ENCODE measurements around the gene MYH16. TPM values are rescaled to one million over a fixed set of nuclear protein-coding genes. Genes with fewer than 3 reads are reported as not detected.
"Not testable (repeated sequence)": the region's sequence is repeated elsewhere in the genome, so short reads cannot be mapped to it uniquely, and the experiment has no call there.

The MYH16 gene
- total and polyA plus RNA-seq, 2 donors (not counting 1 experiment from before 2014, with no cell fraction given): not detected

GRCh38 chr7:99278180-99278579 is 5.5 kb downstream of the MYH16 start:
- no peaks in the 10 kb centered on the region for H3K9me3 Mint-ChIP-seq (ENCODE audit: insufficient read depth)
- no peak overlapping the region for H3K4me3 ChIP-seq (ENCODE audit: control extremely low read depth in 1 of 5, extremely low read depth in 1 of 5, insufficient read depth in 1 of 5, low read depth in 2 of 5, low read length in 4 of 5)
- intact Hi-C loops (cut with micrococcal nuclease): no loop called here
- TF ChIP-seq CTCF (IDR thresholded peaks at IDR 0.05) (no peak), EZH2 (IDR thresholded peaks at IDR 0.05; ENCODE audit: borderline replicate concordance, insufficient read depth, low read depth, low read length, poor library complexity, severe bottlenecking) (no peak)
- no peaks in the 10 kb centered on the region for H3K9me3 ChIP-seq (ENCODE audit: control extremely low read depth in 1 of 3, control insufficient read depth in 2 of 3, insufficient read depth in 1 of 3, low read length in 2 of 3)
- no peak overlapping the region for H3K27ac Mint-ChIP-seq
- no peak overlapping the region for H3K27ac ChIP-seq (ENCODE audit: low read length in 2 of 2)
- no peaks in the 10 kb centered on the region for H3K4me1 Mint-ChIP-seq
- H3K79me2 ChIP-seq (ENCODE audit: control insufficient read depth, insufficient read depth, low read length): no peaks in the 10 kb centered on the region
- ATAC-seq (ENCODE audit: low read depth) (no peak), DNase-seq (no peak)
- no peaks in the 10 kb centered on the region for H3K4me1 ChIP-seq (ENCODE audit: control insufficient read depth in 2 of 2, insufficient read depth in 2 of 2, low read length in 2 of 2)
- H4K20me1 ChIP-seq (ENCODE audit: control insufficient read depth, insufficient read depth, low read length, poor library complexity, severe bottlenecking): no peaks in the 10 kb centered on the region
- WGBS (ENCODE audit: insufficient coverage): 93% methylated on average over 5 of the region's 5 CpGs
- H3K4me2 ChIP-seq (replicated peaks; ENCODE audit: low read depth, low read length, poor library complexity, severe bottlenecking): no peak overlapping the region
- no peaks in the 10 kb centered on the region for H3K27me3 ChIP-seq (replicated peaks in 1 of 4; ENCODE audit: control extremely low read depth in 1 of 4, control insufficient read depth in 3 of 4, insufficient read depth in 4 of 4, low read length in 3 of 4)
- peaks cover 4% of the 10 kb centered on the region for H3K27me3 Mint-ChIP-seq
- H2AFZ ChIP-seq (ENCODE audit: insufficient read depth, low read depth, low read length, poor library complexity, severe bottlenecking): no peak overlapping the region
- POLR2A ChIA-PET: no interaction called here
- H3K9ac ChIP-seq (ENCODE audit: low read length): no peak overlapping the region
- H3K36me3 ChIP-seq (replicated peaks in 1 of 2; ENCODE audit: control extremely low read depth in 1 of 2, control insufficient read depth in 1 of 2, extremely low read depth in 1 of 2, insufficient read depth in 2 of 2, low read length in 1 of 2): no peaks in the 10 kb centered on the region
- CTCF ChIA-PET: no interaction called here
- H3K4me3 Mint-ChIP-seq: no peak overlapping the region

GRCh38 chr7:99284165-99284564 is 11.5 kb downstream of the MYH16 start:
- CTCF ChIA-PET; H3K27ac Mint-ChIP-seq; H3K27me3 ChIP-seq (replicated peaks in 1 of 4; ENCODE audit: control extremely low read depth in 1 of 4, control insufficient read depth in 3 of 4, insufficient read depth in 4 of 4, low read length in 3 of 4); H3K9ac ChIP-seq (ENCODE audit: low read length); H3K4me3 ChIP-seq (ENCODE audit: control extremely low read depth in 1 of 5, extremely low read depth in 1 of 5, insufficient read depth in 1 of 5, low read depth in 2 of 5, low read length in 4 of 5); H3K4me2 ChIP-seq (replicated peaks; ENCODE audit: low read depth, low read length, poor library complexity, severe bottlenecking); H3K27ac ChIP-seq (ENCODE audit: low read length in 2 of 2); ATAC-seq (ENCODE audit: low read depth); H4K20me1 ChIP-seq (ENCODE audit: control insufficient read depth, insufficient read depth, low read length, poor library complexity, severe bottlenecking); DNase-seq; POLR2A ChIA-PET; H3K4me1 ChIP-seq (ENCODE audit: control insufficient read depth in 2 of 2, insufficient read depth in 2 of 2, low read length in 2 of 2); H3K9me3 ChIP-seq (ENCODE audit: control extremely low read depth in 1 of 3, control insufficient read depth in 2 of 3, insufficient read depth in 1 of 3, low read length in 2 of 3); H3K27me3 Mint-ChIP-seq; H3K36me3 ChIP-seq (replicated peaks in 1 of 2; ENCODE audit: control extremely low read depth in 1 of 2, control insufficient read depth in 1 of 2, extremely low read depth in 1 of 2, insufficient read depth in 2 of 2, low read length in 1 of 2); H3K79me2 ChIP-seq (ENCODE audit: control insufficient read depth, insufficient read depth, low read length); H2AFZ ChIP-seq (ENCODE audit: insufficient read depth, low read depth, low read length, poor library complexity, severe bottlenecking); H3K9me3 Mint-ChIP-seq (ENCODE audit: insufficient read depth); intact Hi-C loops (cut with micrococcal nuclease); H3K4me3 Mint-ChIP-seq; H3K4me1 Mint-ChIP-seq: not testable (repeated sequence)
- 96% methylated on average over 3 of the region's 4 CpGs for WGBS (ENCODE audit: insufficient coverage)

Data from B cell (primary cell).